Measurements from ENCODE around the gene SLC25A29.

DNA sequence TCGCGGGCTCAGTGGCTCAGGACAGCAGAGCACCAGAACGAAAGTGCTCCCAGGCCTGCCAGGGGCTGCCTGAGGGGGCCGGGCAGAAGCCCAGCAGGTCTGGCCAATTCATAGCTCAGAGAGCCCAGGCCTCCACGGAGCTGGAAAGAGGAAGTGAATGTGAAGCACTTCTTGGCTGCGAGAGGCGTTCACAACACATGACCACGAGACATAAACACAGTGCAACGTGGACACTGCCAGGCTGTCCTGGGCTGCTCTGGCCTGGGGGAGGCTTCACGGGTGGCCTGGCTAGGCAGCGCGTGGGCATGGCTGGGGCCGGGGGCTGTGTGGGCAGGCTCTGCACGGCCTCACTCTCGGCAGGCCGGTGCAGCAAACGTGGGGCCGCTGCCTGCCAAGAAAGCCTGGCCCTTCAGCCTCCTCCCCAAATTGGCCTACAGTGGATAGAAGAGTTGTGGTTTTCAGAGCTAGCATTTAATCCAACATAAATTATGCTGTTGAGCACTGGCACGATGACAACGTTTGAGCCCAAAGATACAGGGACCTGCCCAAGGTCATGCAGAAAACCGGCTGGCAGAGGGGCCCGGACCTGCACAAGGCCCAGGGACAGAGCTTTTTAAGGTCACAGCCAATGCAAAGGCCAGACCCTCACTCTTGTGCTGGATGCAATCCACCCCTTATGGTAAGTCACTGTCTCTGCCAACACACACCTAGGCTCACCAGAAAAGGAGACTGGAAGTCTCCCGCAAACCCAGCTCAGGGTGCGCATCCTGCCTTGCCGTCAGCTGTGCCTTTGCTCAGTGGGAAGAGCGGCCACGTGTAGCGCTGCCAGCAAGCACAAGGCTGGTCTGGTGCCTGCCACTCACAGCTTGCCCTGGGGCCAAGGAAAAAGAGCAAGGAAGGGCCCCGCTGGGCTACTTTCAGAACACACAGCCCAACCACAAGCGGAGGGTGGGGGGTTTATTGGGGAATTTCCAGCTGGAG is 8.6 kb downstream of the SLC25A29 start:
- TF ChIP-seq, protein P1, sequence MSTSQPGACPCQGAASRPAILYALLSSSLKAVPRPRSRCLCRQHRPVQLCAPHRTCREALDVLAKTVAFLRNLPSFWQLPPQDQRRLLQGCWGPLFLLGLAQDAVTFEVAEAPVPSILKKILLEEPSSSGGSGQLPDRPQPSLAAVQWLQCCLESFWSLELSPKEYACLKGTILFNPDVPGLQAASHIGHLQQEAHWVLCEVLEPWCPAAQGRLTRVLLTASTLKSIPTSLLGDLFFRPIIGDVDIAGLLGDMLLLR (CRISPR knock-in tag; IDR thresholded peaks at IDR 0.05) = no peak
- TF ChIP-seq, protein P2, sequence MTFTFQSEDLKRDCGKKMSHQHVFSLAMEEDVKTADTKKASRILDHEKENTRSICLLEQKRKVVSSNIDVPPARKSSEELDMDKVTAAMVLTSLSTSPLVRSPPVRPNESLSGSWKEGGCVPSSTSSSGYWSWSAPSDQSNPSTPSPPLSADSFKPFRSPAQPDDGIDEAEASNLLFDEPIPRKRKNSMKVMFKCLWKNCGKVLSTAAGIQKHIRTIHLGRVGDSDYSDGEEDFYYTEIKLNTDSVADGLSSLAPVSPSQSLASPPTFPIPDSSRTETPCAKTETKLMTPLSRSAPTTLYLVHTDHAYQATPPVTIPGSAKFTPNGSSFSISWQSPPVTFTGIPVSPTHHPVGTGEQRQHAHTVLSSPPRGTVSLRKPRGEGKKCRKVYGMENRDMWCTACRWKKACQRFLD (CRISPR knock-in tag; IDR thresholded peaks at IDR 0.05; ENCODE audit: borderline replicate concordance) = no peak
- TF ChIP-seq KAT2B (IDR thresholded peaks at IDR 0.05; ENCODE audit: borderline replicate concordance, low read depth, low read length) (no peak), NFIC (IDR thresholded peaks at IDR 0.05; ENCODE audit: low read length) (no peak), CENPT (CRISPR knock-in tag; IDR thresholded peaks at IDR 0.05; ENCODE audit: low read depth) (no peak), FOXM1 (CRISPR knock-in tag; IDR thresholded peaks at IDR 0.05) (no peak), POLR2AphosphoS5 (IDR thresholded peaks at IDR 0.05; ENCODE audit: low read depth, low read length) (no peak), TGIF2 (CRISPR knock-in tag; IDR thresholded peaks at IDR 0.05) (no peak)
- TF ChIP-seq, protein P3, sequence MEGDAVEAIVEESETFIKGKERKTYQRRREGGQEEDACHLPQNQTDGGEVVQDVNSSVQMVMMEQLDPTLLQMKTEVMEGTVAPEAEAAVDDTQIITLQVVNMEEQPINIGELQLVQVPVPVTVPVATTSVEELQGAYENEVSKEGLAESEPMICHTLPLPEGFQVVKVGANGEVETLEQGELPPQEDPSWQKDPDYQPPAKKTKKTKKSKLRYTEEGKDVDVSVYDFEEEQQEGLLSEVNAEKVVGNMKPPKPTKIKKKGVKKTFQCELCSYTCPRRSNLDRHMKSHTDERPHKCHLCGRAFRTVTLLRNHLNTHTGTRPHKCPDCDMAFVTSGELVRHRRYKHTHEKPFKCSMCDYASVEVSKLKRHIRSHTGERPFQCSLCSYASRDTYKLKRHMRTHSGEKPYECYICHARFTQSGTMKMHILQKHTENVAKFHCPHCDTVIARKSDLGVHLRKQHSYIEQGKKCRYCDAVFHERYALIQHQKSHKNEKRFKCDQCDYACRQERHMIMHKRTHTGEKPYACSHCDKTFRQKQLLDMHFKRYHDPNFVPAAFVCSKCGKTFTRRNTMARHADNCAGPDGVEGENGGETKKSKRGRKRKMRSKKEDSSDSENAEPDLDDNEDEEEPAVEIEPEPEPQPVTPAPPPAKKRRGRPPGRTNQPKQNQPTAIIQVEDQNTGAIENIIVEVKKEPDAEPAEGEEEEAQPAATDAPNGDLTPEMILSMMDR (CRISPR knock-in tag; IDR thresholded peaks at IDR 0.05) = no peak
